ENCODE measurements around the gene C11orf91.

GRCh38 chr11:33731723-33732531 lies 31.3 kb upstream of the C11orf91 start:
- TF ChIP-seq POLR2A (IDR thresholded peaks at IDR 0.05; ENCODE audit: low read depth, low read length) (peak; percentile 15), CTCF (IDR thresholded peaks at IDR 0.05; ENCODE audit: extremely low read depth in 1 of 2, insufficient read depth in 1 of 2, low read depth in 1 of 2, low read length in 2 of 2) (no peak), POLR2AphosphoS5 (IDR thresholded peaks at IDR 0.05; ENCODE audit: insufficient read depth, low read depth, low read length) (no peak), JUN (IDR thresholded peaks at IDR 0.05; ENCODE audit: borderline replicate concordance, insufficient read depth, insufficient read length, low read depth) (no peak), EZH2 (IDR thresholded peaks at IDR 0.05; ENCODE audit: borderline replicate concordance, low read depth, low read length, severe bottlenecking) (no peak), MAX (IDR thresholded peaks at IDR 0.05; ENCODE audit: insufficient read depth, insufficient read length) (no peak), FOS (IDR thresholded peaks at IDR 0.05; ENCODE audit: borderline replicate concordance, insufficient read depth, low read length) (no peak), MYC (IDR thresholded peaks at IDR 0.05; ENCODE audit: low read depth, low read length) (no peak), GATA2 (IDR thresholded peaks at IDR 0.05; ENCODE audit: insufficient read depth, insufficient read length, low read depth, low read length) (no peak)

Measured in endothelial cell of umbilical vein (primary cell).